K562 (cell line): ENCODE results near the gene RASGRP1.

Experiments used
- DNMT1 ChIP-seq: fragments of 450-650 bp; IDR thresholded peaks from 2 replicates; pipeline ENCODE4 v1.6.1; 2016; ENCODE audit warnings: antibody characterized with exemption, mild to moderate bottlenecking
- EGR1 ChIP-seq: fragments of 450-650 bp; conservative IDR thresholded peaks from 2 replicates; pipeline ENCODE4 v1.6.1; 2017; ENCODE audit warnings: mild to moderate bottlenecking
- MYNN ChIP-seq, 2 experiments: sonication (generic); formaldehyde crosslinking in 1 of 2; IDR thresholded peaks; 2 replicates each; pipeline versions ENCODE4 v1.5.0 to v1.6.1; 2016 to 2020; ENCODE audit warnings: antibody characterized with exemption in 1 of 2, missing genetic modification reagents in 1 of 2
- RFX5 ChIP-seq: IDR thresholded peaks from 2 replicates; pipeline ENCODE4 v1.6.1; 2011; ENCODE audit warnings: low read depth, mild to moderate bottlenecking, improper control_type of control experiment, low read length
- ZNF146 ChIP-seq: IDR thresholded peaks from one replicate; pipeline ENCODE4 v1.6.1; 2018; ENCODE audit warnings: missing compliant biosample characterization; ENCODE audit not compliant: unreplicated experiment
- ZSCAN29 ChIP-seq: fragments of 450-650 bp; IDR thresholded peaks from 2 replicates; pipeline ENCODE4 v1.6.1; 2017
- TF ChIP-seq, protein P1 (sequence below): fragments of 250-450 bp; sonication (Bioruptor Pico); IDR thresholded peaks from 2 replicates; pipeline ENCODE4 v1.5.0; 2021
- TF ChIP-seq, protein P2 (sequence below), 2 experiments: fragments of 250-450 bp in 1 of 2; fragments of 450-650 bp in 1 of 2; sonication (Bioruptor Pico) in 1 of 2; IDR thresholded peaks; 2 replicates each; pipeline versions ENCODE4 v1.6.1 to v1.8.0; 2016 to 2021; ENCODE audit warnings: mild to moderate bottlenecking in 2 of 2, moderate library complexity in 2 of 2, missing compliant biosample characterization in 1 of 2, missing genetic modification characterization in 1 of 2
- TF ChIP-seq, protein P3 (sequence below): IDR thresholded peaks from 2 replicates; pipeline ENCODE4 v1.6.1; 2016; ENCODE audit warnings: missing genetic modification characterization, missing compliant biosample characterization
- TF ChIP-seq, protein P4 (sequence below): sonication (generic); formaldehyde crosslinking; IDR thresholded peaks from 2 replicates; pipeline ENCODE4 v1.8.0; 2023; ENCODE audit warnings: mild to moderate bottlenecking, missing genetic modification reagents

DNA sequence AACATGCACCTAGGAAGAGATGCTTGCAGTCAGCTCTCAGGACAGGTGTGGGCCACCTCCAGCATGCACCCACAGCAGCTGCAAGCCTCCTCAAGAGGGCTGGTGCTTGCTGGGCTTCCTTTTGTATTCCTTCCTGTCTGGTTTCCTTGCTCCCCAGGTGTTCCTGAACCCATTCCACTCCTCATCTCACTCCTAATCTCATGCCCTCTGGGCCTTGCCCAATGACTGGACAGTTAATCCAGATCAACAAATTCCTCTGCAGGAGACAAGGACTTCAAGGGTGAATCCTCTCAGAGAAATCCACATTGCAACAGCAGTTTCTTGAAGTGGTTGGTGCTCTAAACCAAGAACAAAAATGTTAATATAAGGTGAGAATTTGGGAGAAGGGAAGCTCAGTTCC lies 30.7 kb downstream of the RASGRP1 start:
- TF ChIP-seq ZSCAN29: no peak
- TF ChIP-seq DNMT1: no peak
- TF ChIP-seq, protein P1, sequence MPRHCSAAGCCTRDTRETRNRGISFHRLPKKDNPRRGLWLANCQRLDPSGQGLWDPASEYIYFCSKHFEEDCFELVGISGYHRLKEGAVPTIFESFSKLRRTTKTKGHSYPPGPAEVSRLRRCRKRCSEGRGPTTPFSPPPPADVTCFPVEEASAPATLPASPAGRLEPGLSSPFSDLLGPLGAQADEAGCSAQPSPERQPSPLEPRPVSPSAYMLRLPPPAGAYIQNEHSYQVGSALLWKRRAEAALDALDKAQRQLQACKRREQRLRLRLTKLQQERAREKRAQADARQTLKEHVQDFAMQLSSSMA (CRISPR knock-in tag): no peak
- TF ChIP-seq RFX5: no peak
- TF ChIP-seq, protein P2, sequence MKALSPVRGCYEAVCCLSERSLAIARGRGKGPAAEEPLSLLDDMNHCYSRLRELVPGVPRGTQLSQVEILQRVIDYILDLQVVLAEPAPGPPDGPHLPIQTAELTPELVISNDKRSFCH (CRISPR knock-in tag; IDR thresholded peaks at IDR 0.05): no peak
- TF ChIP-seq, protein P2 (tag; IDR thresholded peaks at IDR 0.05): no peak
- no peak for TF ChIP-seq EGR1
- TF ChIP-seq, protein P3, sequence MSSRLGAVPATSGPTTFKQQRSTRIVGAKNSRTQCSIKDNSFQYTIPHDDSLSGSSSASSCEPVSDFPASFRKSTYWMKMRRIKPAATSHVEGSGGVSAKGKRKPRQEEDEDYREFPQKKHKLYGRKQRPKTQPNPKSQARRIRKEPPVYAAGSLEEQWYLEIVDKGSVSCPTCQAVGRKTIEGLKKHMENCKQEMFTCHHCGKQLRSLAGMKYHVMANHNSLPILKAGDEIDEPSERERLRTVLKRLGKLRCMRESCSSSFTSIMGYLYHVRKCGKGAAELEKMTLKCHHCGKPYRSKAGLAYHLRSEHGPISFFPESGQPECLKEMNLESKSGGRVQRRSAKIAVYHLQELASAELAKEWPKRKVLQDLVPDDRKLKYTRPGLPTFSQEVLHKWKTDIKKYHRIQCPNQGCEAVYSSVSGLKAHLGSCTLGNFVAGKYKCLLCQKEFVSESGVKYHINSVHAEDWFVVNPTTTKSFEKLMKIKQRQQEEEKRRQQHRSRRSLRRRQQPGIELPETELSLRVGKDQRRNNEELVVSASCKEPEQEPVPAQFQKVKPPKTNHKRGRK (tag): no peak
- TF ChIP-seq, protein P4, sequence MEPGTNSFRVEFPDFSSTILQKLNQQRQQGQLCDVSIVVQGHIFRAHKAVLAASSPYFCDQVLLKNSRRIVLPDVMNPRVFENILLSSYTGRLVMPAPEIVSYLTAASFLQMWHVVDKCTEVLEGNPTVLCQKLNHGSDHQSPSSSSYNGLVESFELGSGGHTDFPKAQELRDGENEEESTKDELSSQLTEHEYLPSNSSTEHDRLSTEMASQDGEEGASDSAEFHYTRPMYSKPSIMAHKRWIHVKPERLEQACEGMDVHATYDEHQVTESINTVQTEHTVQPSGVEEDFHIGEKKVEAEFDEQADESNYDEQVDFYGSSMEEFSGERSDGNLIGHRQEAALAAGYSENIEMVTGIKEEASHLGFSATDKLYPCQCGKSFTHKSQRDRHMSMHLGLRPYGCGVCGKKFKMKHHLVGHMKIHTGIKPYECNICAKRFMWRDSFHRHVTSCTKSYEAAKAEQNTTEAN (CRISPR knock-in tag): no peak
- no peak for TF ChIP-seq MYNN (IDR thresholded peaks at IDR 0.05)
- TF ChIP-seq MYNN (CRISPR knock-in tag; IDR thresholded peaks at IDR 0.05): no peak
- no peak for TF ChIP-seq ZNF146
